Stimulated activated CD4-positive, alpha-beta T cell treated with anti-CD3 and anti-CD28 coated beads, TNF-alpha, amount 100 ng/mL, for 4 hours (primary cell): ENCODE data around the gene KDM7A.
A peak's percentile ranks its signal among the peaks of the same experiment; 100 is the strongest.

Experiments
- DNase-seq, 3 experiments: peaks; one replicate each; pipeline ENCODE4 v3.0.0-alpha.2; 2020; ENCODE audit warnings: low read depth in 3 of 3

The KDM7A gene

GRCh38 chr7:140084972-140085371, 91.8 kb downstream of the KDM7A start:
- peak in 1 of 3 experiments; percentile 19 for DNase-seq

GRCh38 chr7:140084142-140084655, 92.6 kb downstream of the KDM7A start:
- DNase-seq, result no peak

- DNase-seq, result no peak
These were observed 94.0 kb downstream of the KDM7A start for GRCh38 chr7:140082770-140083169.

GRCh38 chr7:140081774-140082425, 94.9 kb downstream of the KDM7A start:
- DNase-seq, result no peak

GRCh38 chr7:140080919-140081318, 95.9 kb downstream of the KDM7A start:
- no peak for DNase-seq

- no peak for DNase-seq
These were observed 97.7 kb downstream of the KDM7A start for GRCh38 chr7:140079121-140079536.

GRCh38 chr7:140078392-140078791, 98.4 kb downstream of the KDM7A start:
- DNase-seq, result no peak

GRCh38 chr7:140074780-140075179, 102.0 kb downstream of the KDM7A start:
- DNase-seq, result no peak

GRCh38 chr7:140070546-140070945, 106.2 kb downstream of the KDM7A start:
- DNase-seq, result no peak

GRCh38 chr7:140069298-140069949, 107.4 kb downstream of the KDM7A start:
- no peak for DNase-seq

GRCh38 chr7:140068033-140068432, 108.8 kb downstream of the KDM7A start:
- no peak for DNase-seq

GRCh38 chr7:140067052-140067451, 109.7 kb downstream of the KDM7A start:
- DNase-seq, result no peak

GRCh38 chr7:140062528-140063299, 114.1 kb downstream of the KDM7A start, which contains the start of gene PARP12:
Gene PARP12 (minus strand): TSS chr7:140062951. CDS start chr7:140062847, 104 bp downstream.
- DNase-seq, result peak; percentile 61 to 81 (median 79)

- DNase-seq, result peak; percentile 31 to 35 (median 32)
These were observed 114.7 kb downstream of the KDM7A start for GRCh38 chr7:140062118-140062527.

- DNase-seq, result no peak
These were observed 115.2 kb downstream of the KDM7A start for GRCh38 chr7:140061607-140061930.

GRCh38 chr7:140060788-140061606, 115.8 kb downstream of the KDM7A start:
- no peak for DNase-seq

- DNase-seq, result no peak
These were observed 116.5 kb downstream of the KDM7A start for GRCh38 chr7:140060243-140060630.

GRCh38 chr7:140059273-140060242, 117.2 kb downstream of the KDM7A start:
- DNase-seq, result peak in 2 of 3 experiments; percentile 40 to 54

- DNase-seq, result no peak
These were observed 118.3 kb downstream of the KDM7A start for GRCh38 chr7:140058517-140058916.

GRCh38 chr7:140057143-140057535, 119.6 kb downstream of the KDM7A start:
- no peak for DNase-seq
